GM12874 (cell line): ENCODE measurements around the gene RNU6-9.

Source experiments
- CTCF ChIP-seq: IDR thresholded peaks from 2 replicates; pipeline ENCODE4 v1.5.1; 2011; ENCODE audit warnings: low read depth, mild to moderate bottlenecking, control low read depth, low read length, moderate library complexity; ENCODE audit not compliant: insufficient read depth

Gene RNU6-9

DNA sequence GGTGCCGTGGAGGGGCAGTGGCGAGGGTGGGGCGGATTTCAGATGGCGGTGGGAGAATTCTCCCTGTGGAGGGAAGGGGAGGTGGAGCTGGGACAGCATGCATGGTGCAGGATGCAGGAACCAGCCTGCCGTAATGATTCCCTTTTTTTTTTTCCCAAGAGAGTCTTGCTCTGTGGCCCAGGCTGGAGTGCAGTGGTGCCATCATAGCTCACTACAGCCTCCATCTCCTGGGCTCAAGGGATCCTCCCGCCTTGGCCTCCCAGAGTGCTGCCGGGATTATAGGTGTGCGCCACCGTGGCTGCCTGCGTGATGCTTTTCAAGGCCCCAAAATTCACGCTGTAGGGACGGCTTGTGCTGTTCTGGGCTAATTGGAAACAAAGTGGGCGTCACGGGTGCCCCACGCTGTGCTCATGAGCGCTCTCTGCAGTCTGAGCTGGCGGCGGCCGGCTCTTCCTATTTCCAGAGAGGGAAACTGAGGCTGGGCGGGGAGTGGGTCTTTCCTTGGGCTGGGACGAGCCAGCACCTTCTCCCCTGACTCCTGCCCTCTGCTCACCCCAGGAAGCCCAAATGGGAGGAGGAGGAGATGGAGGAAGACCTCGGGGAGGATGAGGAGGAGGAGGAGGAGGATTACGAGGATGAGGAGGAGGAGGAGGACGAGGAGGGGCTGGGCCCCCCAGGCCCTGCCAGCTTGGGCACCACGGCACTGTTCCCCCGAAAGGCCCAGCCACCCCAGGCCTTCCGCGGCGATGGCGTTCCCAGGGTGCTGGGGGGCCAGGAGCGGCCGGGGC lies 38.8 kb downstream of the RNU6-9 start:
- no peak for TF ChIP-seq CTCF

- no peak for TF ChIP-seq CTCF
These were observed 39.6 kb downstream of the RNU6-9 start for GRCh38 chr19:932648-933552.

DNA sequence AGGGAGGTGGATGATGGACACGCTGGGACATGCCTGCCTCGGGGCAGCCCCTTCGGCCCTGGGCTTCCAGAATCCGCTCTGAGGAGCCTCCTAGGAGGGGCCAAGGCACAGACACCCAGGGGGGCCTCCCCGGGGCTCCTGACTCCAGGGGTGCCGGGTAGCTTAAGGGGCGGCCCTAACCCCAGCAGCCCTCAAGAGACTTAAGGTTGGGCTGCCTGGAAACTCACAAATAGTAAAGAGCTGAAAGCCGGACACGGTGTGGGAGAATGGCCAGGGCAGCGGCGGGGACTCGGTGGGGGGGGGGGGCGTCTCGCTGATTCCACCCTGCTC lies 40.2 kb downstream of the RNU6-9 start:
- TF ChIP-seq CTCF = no peak

DNA sequence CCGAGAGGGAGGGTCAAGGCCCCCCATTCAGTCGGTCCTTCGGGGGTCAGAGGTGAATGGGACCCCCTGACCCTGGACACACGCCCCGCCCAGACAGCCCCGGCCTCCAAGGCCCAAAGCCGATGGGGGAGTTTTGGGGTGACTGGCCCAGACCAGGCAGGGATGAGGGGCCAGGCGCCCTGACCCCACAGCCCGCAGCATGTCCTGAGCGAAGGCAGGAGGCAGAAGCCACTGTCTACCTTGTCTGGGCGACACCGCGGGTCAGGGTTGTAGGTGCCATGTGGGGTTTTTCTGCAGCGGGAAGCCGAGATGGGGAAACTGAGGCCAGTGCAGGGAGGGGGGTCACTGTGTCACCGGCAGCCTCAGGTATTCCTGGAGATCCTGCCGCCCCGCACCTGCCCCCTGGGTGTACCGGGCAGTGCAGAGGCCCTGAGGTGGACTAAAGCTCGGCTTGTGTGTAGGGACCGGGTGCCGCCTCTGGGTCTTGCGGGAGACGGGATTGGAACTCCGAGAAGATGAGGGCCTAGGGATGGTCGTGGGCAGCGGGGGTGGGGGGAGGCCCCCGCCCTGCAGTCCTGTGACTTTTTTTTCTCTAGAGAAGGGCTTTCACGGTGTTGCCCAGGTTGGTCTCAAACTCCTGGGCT lies 41.0 kb downstream of the RNU6-9 start:
- TF ChIP-seq CTCF = no peak

GRCh38 chr19:934865-935479 lies 41.7 kb downstream of the RNU6-9 start:
- TF ChIP-seq CTCF = no peak

DNA sequence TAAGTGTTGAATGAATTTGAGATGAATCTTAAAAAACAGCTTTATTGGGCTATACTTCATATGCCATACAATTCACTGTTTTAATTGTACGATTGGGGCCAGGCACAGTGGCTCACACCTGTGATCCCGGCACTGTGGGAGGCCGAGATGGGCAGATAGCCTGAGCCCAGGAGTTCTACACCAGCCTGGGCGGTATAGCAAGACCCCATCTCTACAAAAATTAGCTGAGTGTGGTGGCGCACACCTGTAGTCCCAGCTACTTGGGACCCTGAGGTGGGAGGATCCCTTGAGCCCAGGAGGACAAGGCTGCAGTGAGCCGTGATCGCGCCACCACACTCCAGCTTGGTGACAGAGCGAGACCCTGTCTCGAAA lies 42.9 kb downstream of the RNU6-9 start:
- no peak for TF ChIP-seq CTCF

GRCh38 chr19:937259-937694 lies 44.0 kb downstream of the RNU6-9 start:
- no peak for TF ChIP-seq CTCF
